Measurements from ENCODE around the gene OR5I1. TPM values are rescaled to one million over a fixed set of nuclear protein-coding genes. Genes with fewer than 3 reads are reported as not detected.

OR5I1 gene
- total and polyA plus RNA-seq, 2 of the 8 experiments (the other 6 are each of a cell fraction or from before 2014, with no cell fraction given) = not detected

DNA sequence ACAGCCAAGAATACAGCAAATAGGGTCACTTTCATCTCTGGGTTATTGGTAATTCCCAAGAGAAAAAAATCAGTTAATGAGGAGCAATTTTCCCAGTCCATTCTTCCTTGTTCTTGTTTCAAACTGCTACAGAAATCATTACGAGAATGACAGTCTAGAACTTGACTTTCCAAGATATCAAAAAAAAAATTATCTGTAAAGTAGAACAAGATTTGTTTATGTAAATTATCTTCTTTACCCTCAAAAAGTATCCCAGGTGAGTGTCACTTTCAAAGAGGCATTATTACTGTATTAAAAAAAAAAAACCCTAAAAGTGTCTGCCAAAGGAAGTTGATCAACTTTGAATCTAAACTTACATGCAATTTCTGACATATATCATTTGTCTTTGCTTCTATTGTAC lies 21.7 kb downstream of the OR5I1 start, which contains the start of gene OR5W2 (continued):
- TF ChIP-seq CBX8 (IDR thresholded peaks at IDR 0.05; ENCODE audit: borderline replicate concordance, low read depth, low read length) = no peak
- TF ChIP-seq BRCA1 (IDR thresholded peaks at IDR 0.05; ENCODE audit: low read depth, low read length) = no peak
- TF ChIP-seq SIN3A (conservative IDR thresholded peaks at IDR 0.05 in 1 of 2, IDR thresholded peaks at IDR 0.05 in 1 of 2; ENCODE audit: low read depth in 1 of 2, low read length in 2 of 2) = no peak

Data from H1 (cell line).